DMS153 treated with DMSO at 0.1 percent for 48 hours (cell line): ENCODE data around the gene ERMP1.

Experiments
- DNase-seq: peaks from one replicate; lab custom pipeline; 2025; ENCODE audit not compliant: unreplicated experiment; lab: John Stamatoyannopoulos, UW

ERMP1 gene

GRCh38 chr9:5857928-5858327 is 25.0 kb upstream of the ERMP1 start:
- DNase-seq = no peak

- no peak for DNase-seq
Measured at GRCh38 chr9:5854063-5854790, 21.3 kb upstream of the ERMP1 start.

GRCh38 chr9:5853617-5854016 is 20.7 kb upstream of the ERMP1 start:
- no peak for DNase-seq

GRCh38 chr9:5852987-5853386 is 20.1 kb upstream of the ERMP1 start:
- no peak for DNase-seq

- no peak for DNase-seq
Measured at GRCh38 chr9:5851445-5851844, 18.5 kb upstream of the ERMP1 start.

- DNase-seq = no peak
Measured at GRCh38 chr9:5850724-5851122, 17.8 kb upstream of the ERMP1 start.

GRCh38 chr9:5848372-5848882 is 15.5 kb upstream of the ERMP1 start:
- DNase-seq = no peak

- peak; percentile 21 for DNase-seq
Measured at GRCh38 chr9:5846501-5846921, 13.6 kb upstream of the ERMP1 start.

GRCh38 chr9:5846096-5846495 is 13.2 kb upstream of the ERMP1 start:
- DNase-seq = no peak

GRCh38 chr9:5845157-5845531 is 12.2 kb upstream of the ERMP1 start:
- DNase-seq = no peak

GRCh38 chr9:5843794-5844471 is 11.0 kb upstream of the ERMP1 start:
- DNase-seq = peak; percentile 70

GRCh38 chr9:5842929-5843793 is 10.2 kb upstream of the ERMP1 start:
- peak; percentile 55 for DNase-seq

GRCh38 chr9:5841771-5842573 is 9.1 kb upstream of the ERMP1 start:
- no peak for DNase-seq

- DNase-seq = no peak
Measured at GRCh38 chr9:5840788-5841187, 7.9 kb upstream of the ERMP1 start.

GRCh38 chr9:5839572-5839902 is 6.6 kb upstream of the ERMP1 start:
- DNase-seq = no peak

- DNase-seq = peak; percentile 59
Measured at GRCh38 chr9:5838884-5839571, 6.1 kb upstream of the ERMP1 start.

- no peak for DNase-seq
Measured at GRCh38 chr9:5835808-5836207, 2.9 kb upstream of the ERMP1 start.

- no peak for DNase-seq
Measured at GRCh38 chr9:5834214-5834613, 1.3 kb upstream of the ERMP1 start.

- DNase-seq = no peak
Measured at GRCh38 chr9:5832071-5832537, 813 bp downstream of the ERMP1 start.
